Endodermal cell (in vitro differentiated cells): ENCODE data around the gene HIPK4. TPM values are rescaled to one million over a fixed set of nuclear protein-coding genes. Genes with fewer than 3 reads are reported as not detected.
A peak's percentile ranks its signal among the peaks of the same experiment; 100 is the strongest.

Experiments
- DNase-seq: peaks from one replicate; pipeline ENCODE4 v3.0.0-alpha.2; 2017
- H3K27ac ChIP-seq: 2 replicates; pipeline ENCODE4 v1.5.1; 2013; ENCODE audit warnings: mild to moderate bottlenecking, low read depth, low read length, moderate library complexity
- H3K27me3 ChIP-seq: 2 replicates; pipeline ENCODE4 v1.6.1; 2013; ENCODE audit warnings: mild to moderate bottlenecking, low read length, moderate library complexity; ENCODE audit not compliant: insufficient read depth, control insufficient read depth, poor library complexity, severe bottlenecking
- H3K36me3 ChIP-seq: 2 replicates; pipeline ENCODE4 v1.7.0; 2013; ENCODE audit warnings: mild to moderate bottlenecking, low read length, moderate library complexity; ENCODE audit not compliant: control insufficient read depth, insufficient read depth
- H3K4me1 ChIP-seq: one replicate; pipeline ENCODE4 v1.7.0; 2013; ENCODE audit warnings: low read length; ENCODE audit not compliant: control insufficient read depth, insufficient read depth
- H3K4me3 ChIP-seq: 2 replicates; pipeline ENCODE4 v1.5.1; 2013; ENCODE audit warnings: mild to moderate bottlenecking, low read length, moderate library complexity
- H3K9ac ChIP-seq: 2 replicates; pipeline ENCODE4 v1.6.1; 2013; ENCODE audit warnings: mild to moderate bottlenecking, low read length, moderate library complexity; ENCODE audit not compliant: poor library complexity, severe bottlenecking; ENCODE audit errors: extremely low read depth
- H3K9me3 ChIP-seq: 2 replicates; pipeline ENCODE4 v1.6.1; 2013; ENCODE audit warnings: mild to moderate bottlenecking, low read length, moderate library complexity; ENCODE audit not compliant: control insufficient read depth
- H3K27ac Mint-ChIP-seq: 2 replicates; pipeline ENCODE4 v1.8.0; 2020; ENCODE audit warnings: mixed read lengths
- H3K27me3 Mint-ChIP-seq: 2 replicates; pipeline ENCODE4 v1.8.0; 2021; ENCODE audit warnings: mild to moderate bottlenecking, mixed read lengths; ENCODE audit not compliant: insufficient read depth
- H3K36me3 Mint-ChIP-seq: 2 replicates; pipeline ENCODE4 v1.8.0; 2020; ENCODE audit warnings: low read depth, mixed read lengths
- H3K4me1 Mint-ChIP-seq: 2 replicates; pipeline ENCODE4 v1.8.0; 2020; ENCODE audit warnings: mixed read lengths
- H3K4me3 Mint-ChIP-seq: 2 replicates; pipeline ENCODE4 v1.8.0; 2020; ENCODE audit warnings: mild to moderate bottlenecking, moderate library complexity, mixed read lengths
- H3K9me3 Mint-ChIP-seq: 2 replicates; pipeline ENCODE4 v1.8.0; 2020; ENCODE audit warnings: mild to moderate bottlenecking, mixed read lengths
- WGBS, 2 experiments: methylation state at CpG; one replicate each; pipeline versions ENCODE4 v1.1.5 to v1.1.7; 2013; ENCODE audit warnings: missing lambda C conversion rate in 2 of 2, mixed read lengths in 1 of 2; ENCODE audit not compliant: insufficient coverage in 1 of 2, insufficient read length in 1 of 2; 5-methylcytosine and 5-hydroxymethylcytosine counted together
- total RNA-seq, 2 donors: library from RNA; stranded (reverse); fragmentation: NEBNext Ultra II Directional in 1 of 2; extraction: Animal tissue kit (Norgen Biotek cat#: 25700) in 1 of 2; gene quantifications; 2 replicates in 1 of 2; 3 replicates in 1 of 2; pipeline ENCODE4 v1.2.1, GENCODE V29; 2021
- TF ChIP-seq, protein P1 (sequence below): fragments of 200-600 bp; sonication (generic); conservative IDR thresholded peaks from 2 replicates; pipeline ENCODE4 v1.5.0; 2021; ENCODE audit warnings: antibody characterized with exemption, mild to moderate bottlenecking

The HIPK4 gene
- total RNA-seq, 2 donors from 2014 or later, result 0.31 TPM; not detected in 1

DNA sequence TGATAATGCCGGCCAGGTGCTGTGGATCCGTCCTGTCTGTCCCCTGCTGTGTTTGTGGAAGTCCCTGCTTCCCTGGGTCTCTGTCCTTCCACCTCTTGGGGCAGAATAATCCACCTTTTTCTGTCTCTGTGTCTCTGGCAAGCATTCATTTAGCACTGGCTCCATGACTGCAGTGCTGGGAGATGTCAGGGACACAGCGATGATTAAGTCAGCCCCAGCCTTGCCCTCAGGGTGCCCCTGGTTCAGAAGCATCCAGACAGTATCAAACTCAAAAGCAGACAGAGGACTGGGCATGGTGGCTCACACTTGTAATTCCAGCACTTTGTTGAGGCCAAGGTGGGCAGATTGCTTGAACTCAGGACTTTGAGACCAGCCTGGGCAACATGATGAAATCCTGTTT is 1.5 kb downstream of the HIPK4 start:
- no peaks in the 10 kb centered on the region for H3K36me3 Mint-ChIP-seq
- H3K4me3 Mint-ChIP-seq, result no peak overlapping the region
- no peak for DNase-seq
- no peaks in the 10 kb centered on the region for H3K27me3 ChIP-seq
- H3K36me3 ChIP-seq, result no peaks in the 10 kb centered on the region
- no peaks in the 10 kb centered on the region for H3K9me3 Mint-ChIP-seq
- H3K4me1 ChIP-seq, result no peaks in the 10 kb centered on the region
- TF ChIP-seq, protein P1, sequence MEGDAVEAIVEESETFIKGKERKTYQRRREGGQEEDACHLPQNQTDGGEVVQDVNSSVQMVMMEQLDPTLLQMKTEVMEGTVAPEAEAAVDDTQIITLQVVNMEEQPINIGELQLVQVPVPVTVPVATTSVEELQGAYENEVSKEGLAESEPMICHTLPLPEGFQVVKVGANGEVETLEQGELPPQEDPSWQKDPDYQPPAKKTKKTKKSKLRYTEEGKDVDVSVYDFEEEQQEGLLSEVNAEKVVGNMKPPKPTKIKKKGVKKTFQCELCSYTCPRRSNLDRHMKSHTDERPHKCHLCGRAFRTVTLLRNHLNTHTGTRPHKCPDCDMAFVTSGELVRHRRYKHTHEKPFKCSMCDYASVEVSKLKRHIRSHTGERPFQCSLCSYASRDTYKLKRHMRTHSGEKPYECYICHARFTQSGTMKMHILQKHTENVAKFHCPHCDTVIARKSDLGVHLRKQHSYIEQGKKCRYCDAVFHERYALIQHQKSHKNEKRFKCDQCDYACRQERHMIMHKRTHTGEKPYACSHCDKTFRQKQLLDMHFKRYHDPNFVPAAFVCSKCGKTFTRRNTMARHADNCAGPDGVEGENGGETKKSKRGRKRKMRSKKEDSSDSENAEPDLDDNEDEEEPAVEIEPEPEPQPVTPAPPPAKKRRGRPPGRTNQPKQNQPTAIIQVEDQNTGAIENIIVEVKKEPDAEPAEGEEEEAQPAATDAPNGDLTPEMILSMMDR, result no peak
- H3K27ac ChIP-seq, result no peak overlapping the region
- H3K4me3 ChIP-seq, result no peak overlapping the region
- no peaks in the 10 kb centered on the region for H3K9me3 ChIP-seq
- H3K27me3 Mint-ChIP-seq, result peaks cover 2% of the 10 kb centered on the region
- no peak overlapping the region for H3K9ac ChIP-seq
- H3K27ac Mint-ChIP-seq, result no peak overlapping the region
- H3K4me1 Mint-ChIP-seq, result peaks cover 4% of the 10 kb centered on the region
- WGBS, 2 experiments, result 77 to 80% methylated on average over 3 of the region's 3 CpGs

DNA sequence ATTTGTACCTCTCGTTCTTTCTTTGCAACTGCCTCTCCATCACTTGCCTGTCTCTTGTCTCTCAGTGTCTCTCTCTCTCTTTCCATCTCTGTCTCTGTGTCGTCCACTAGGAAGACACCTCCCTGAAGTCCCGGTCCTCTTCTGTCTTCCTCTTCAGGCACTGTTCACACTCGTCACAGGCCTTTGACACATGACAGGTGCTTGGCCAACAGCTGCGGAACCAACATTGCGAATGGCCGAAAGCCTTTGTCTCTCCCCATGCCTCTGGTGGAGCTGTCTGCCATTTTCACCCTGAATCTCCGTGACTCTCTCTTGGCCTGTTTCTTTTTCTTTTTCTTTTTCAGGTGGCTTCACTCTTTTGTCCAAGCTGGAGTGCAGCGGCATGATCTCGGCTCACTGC is 2.8 kb downstream of the HIPK4 start:
- TF ChIP-seq, protein P1, result no peak
- no peak overlapping the region for H3K27ac Mint-ChIP-seq
- H3K36me3 Mint-ChIP-seq, result no peaks in the 10 kb centered on the region
- Histone ChIP-seq H3K36me3 (no peaks in the 10 kb centered on the region), H3K9me3 (no peaks in the 10 kb centered on the region), H3K4me1 (no peaks in the 10 kb centered on the region), H3K27me3 (no peaks in the 10 kb centered on the region), H3K4me3 (no peak overlapping the region), H3K9ac (no peak overlapping the region), H3K27ac (no peak overlapping the region)
- 88 to 96% methylated on average over 10 of the region's 10 CpGs for WGBS, 2 experiments
- no peak for DNase-seq
- H3K9me3 Mint-ChIP-seq, result no peaks in the 10 kb centered on the region
- H3K4me1 Mint-ChIP-seq, result peaks cover 4% of the 10 kb centered on the region
- H3K27me3 Mint-ChIP-seq, result peaks cover 2% of the 10 kb centered on the region
- H3K4me3 Mint-ChIP-seq, result no peak overlapping the region

DNA sequence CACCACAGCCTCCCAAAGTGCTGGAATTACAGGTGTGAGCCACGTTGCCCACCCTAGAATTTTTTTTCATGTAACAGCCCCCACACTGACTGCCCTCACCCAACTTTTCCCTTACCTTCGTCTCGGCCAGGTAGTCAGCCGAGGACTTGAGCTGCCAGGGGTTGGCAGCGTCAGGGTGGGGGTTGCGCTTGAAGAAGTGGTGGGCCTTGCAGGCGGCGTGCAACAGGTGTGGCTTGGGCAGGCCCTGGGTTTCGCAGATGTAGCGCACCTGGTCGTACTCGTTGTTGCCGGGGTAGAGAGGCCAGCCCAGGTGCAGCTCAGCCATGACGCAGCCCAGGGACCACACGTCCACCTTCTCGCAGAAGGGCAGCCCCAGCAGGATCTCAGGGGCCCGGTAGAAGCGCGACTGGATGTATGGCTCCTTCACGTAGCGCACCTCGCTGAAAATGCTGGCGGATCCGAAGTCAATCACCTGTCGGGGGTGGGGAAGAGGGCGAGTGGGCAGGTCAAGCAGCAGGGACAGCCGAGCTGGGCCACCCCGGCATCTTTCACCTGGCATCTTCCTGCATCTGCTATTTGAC is 6.2 kb downstream of the HIPK4 start:
- peaks cover 7% of the 10 kb centered on the region for H3K36me3 Mint-ChIP-seq
- TF ChIP-seq, protein P1, result no peak
- 92 to 94% methylated on average over 27 to 28 of the region's 28 CpGs for WGBS, 2 experiments
- peaks cover 2% of the 10 kb centered on the region for H3K4me1 Mint-ChIP-seq
- H3K9me3 Mint-ChIP-seq, result no peaks in the 10 kb centered on the region
- no peaks in the 10 kb centered on the region for H3K27me3 ChIP-seq
- H3K36me3 ChIP-seq, result no peaks in the 10 kb centered on the region
- no peaks in the 10 kb centered on the region for H3K4me1 ChIP-seq
- no peak overlapping the region for H3K4me3 Mint-ChIP-seq
- peak overlapping the region; percentile 30 for H3K27ac Mint-ChIP-seq
- peaks cover 2% of the 10 kb centered on the region for H3K27me3 Mint-ChIP-seq
- H3K9ac ChIP-seq, result no peak overlapping the region
- no peak overlapping the region for H3K27ac ChIP-seq
- H3K4me3 ChIP-seq, result no peak overlapping the region
- no peaks in the 10 kb centered on the region for H3K9me3 ChIP-seq
- DNase-seq, result no peak
